ENCODE data around the gene DNAH17. TPM values are rescaled to one million over a fixed set of nuclear protein-coding genes. Genes with fewer than 3 reads are reported as not detected.

Gene DNAH17
- total and polyA plus RNA-seq, 2 experiments from 2014 or later = 0.64 TPM; not detected in 1

GRCh38 chr17:78591263-78591671 lies 14.1 kb upstream of the DNAH17 start:
- no peaks in the 10 kb centered on the region for H3K27me3 ChIP-seq (replicated peaks; ENCODE audit: insufficient read depth)
- no peak overlapping the region for H3K4me2 ChIP-seq (ENCODE audit: unreplicated experiment)
- no peak overlapping the region for H3K9ac ChIP-seq
- no peak overlapping the region for H3K27ac ChIP-seq
- WGBS, 2 experiments (ENCODE audit: low coverage in 1 of 2, low lambda C conversion rate in 2 of 2, missing lambda C conversion rate in 2 of 2) = 91 to 94% methylated on average over 15 to 16 of the region's 16 CpGs
- no peak overlapping the region for H2AFZ ChIP-seq
- H3K79me2 ChIP-seq (ENCODE audit: insufficient read depth) = no peaks in the 10 kb centered on the region
- DNase-seq = no peak
- no peaks in the 10 kb centered on the region for H3K9me3 ChIP-seq (ENCODE audit: low read depth)
- no peaks in the 10 kb centered on the region for H4K20me1 ChIP-seq (ENCODE audit: insufficient read depth)
- H3K36me3 ChIP-seq (ENCODE audit: low read depth) = no peaks in the 10 kb centered on the region
- TF ChIP-seq EZH2 (IDR thresholded peaks at IDR 0.05; ENCODE audit: insufficient read depth, poor library complexity, severe bottlenecking) (no peak), EZH2phosphoT487 (IDR thresholded peaks at IDR 0.05; ENCODE audit: insufficient read depth, low read depth) (no peak)
- no peaks in the 10 kb centered on the region for H3K9me2 ChIP-seq (ENCODE audit: insufficient read depth)
- H3F3A ChIP-seq (ENCODE audit: insufficient read depth) = peaks cover 23% of the 10 kb centered on the region
- in situ Hi-C loops (cut with MboI) = no loop called here
- H3K4me1 ChIP-seq (ENCODE audit: insufficient read depth) = peaks cover 16% of the 10 kb centered on the region; the same call in 1 of the 2 replicates
- no peak overlapping the region for H3K4me3 ChIP-seq

- H3K27ac ChIP-seq = no peak overlapping the region
- no peaks in the 10 kb centered on the region for H4K20me1 ChIP-seq (ENCODE audit: insufficient read depth)
- DNase-seq = no peak
- no peak for TF ChIP-seq EZH2 (IDR thresholded peaks at IDR 0.05; ENCODE audit: insufficient read depth, poor library complexity, severe bottlenecking)
- no peak for TF ChIP-seq EZH2phosphoT487 (IDR thresholded peaks at IDR 0.05; ENCODE audit: insufficient read depth, low read depth)
- no peaks in the 10 kb centered on the region for H3K9me3 ChIP-seq (ENCODE audit: low read depth)
- no peak overlapping the region for H2AFZ ChIP-seq
- H3K4me1 ChIP-seq (ENCODE audit: insufficient read depth) = peaks cover 16% of the 10 kb centered on the region; the same call in 1 of the 2 replicates
- no peak overlapping the region for H3K4me3 ChIP-seq
- no peaks in the 10 kb centered on the region for H3K27me3 ChIP-seq (replicated peaks; ENCODE audit: insufficient read depth)
- H3F3A ChIP-seq (ENCODE audit: insufficient read depth) = peaks cover 23% of the 10 kb centered on the region
- no peaks in the 10 kb centered on the region for H3K9me2 ChIP-seq (ENCODE audit: insufficient read depth)
- in situ Hi-C loops (cut with MboI) = no loop called here
- H3K79me2 ChIP-seq (ENCODE audit: insufficient read depth) = no peaks in the 10 kb centered on the region
- WGBS, 2 experiments (ENCODE audit: low coverage in 1 of 2, low lambda C conversion rate in 2 of 2, missing lambda C conversion rate in 2 of 2) = 94 to 98% methylated on average over 13 of the region's 13 CpGs
- H3K4me2 ChIP-seq (ENCODE audit: unreplicated experiment) = no peak overlapping the region
- H3K36me3 ChIP-seq (ENCODE audit: low read depth) = no peaks in the 10 kb centered on the region
- no peak overlapping the region for H3K9ac ChIP-seq
These were observed 12.7 kb upstream of the DNAH17 start for GRCh38 chr17:78589885-78590284.

GRCh38 chr17:78589031-78589675 lies 12.0 kb upstream of the DNAH17 start:
- H3K9me3 ChIP-seq (ENCODE audit: low read depth) = no peaks in the 10 kb centered on the region
- H3K36me3 ChIP-seq (ENCODE audit: low read depth) = no peaks in the 10 kb centered on the region
- H3K27me3 ChIP-seq (replicated peaks; ENCODE audit: insufficient read depth) = no peaks in the 10 kb centered on the region
- in situ Hi-C loops (cut with MboI) = no loop called here
- H4K20me1 ChIP-seq (ENCODE audit: insufficient read depth) = no peaks in the 10 kb centered on the region
- H3K79me2 ChIP-seq (ENCODE audit: insufficient read depth) = no peaks in the 10 kb centered on the region
- no peak overlapping the region for H2AFZ ChIP-seq
- 88% methylated on average over 18 of the region's 18 CpGs for WGBS, 2 experiments (ENCODE audit: low coverage in 1 of 2, low lambda C conversion rate in 2 of 2, missing lambda C conversion rate in 2 of 2)
- no peak for TF ChIP-seq EZH2phosphoT487 (IDR thresholded peaks at IDR 0.05; ENCODE audit: insufficient read depth, low read depth)
- no peak for TF ChIP-seq EZH2 (IDR thresholded peaks at IDR 0.05; ENCODE audit: insufficient read depth, poor library complexity, severe bottlenecking)
- H3K9ac ChIP-seq = no peak overlapping the region
- peaks cover 16% of the 10 kb centered on the region; the same call in 1 of the 2 replicates for H3K4me1 ChIP-seq (ENCODE audit: insufficient read depth)
- DNase-seq = no peak
- peaks cover 23% of the 10 kb centered on the region for H3F3A ChIP-seq (ENCODE audit: insufficient read depth)
- H3K4me3 ChIP-seq = no peak overlapping the region
- H3K9me2 ChIP-seq (ENCODE audit: insufficient read depth) = no peaks in the 10 kb centered on the region
- no peak overlapping the region for H3K4me2 ChIP-seq (ENCODE audit: unreplicated experiment)
- H3K27ac ChIP-seq = no peak overlapping the region

GRCh38 chr17:78588258-78589030 lies 11.2 kb upstream of the DNAH17 start:
- H3K4me1 ChIP-seq (ENCODE audit: insufficient read depth) = peaks cover 11% of the 10 kb centered on the region; the same call in 1 of the 2 replicates
- H3F3A ChIP-seq (ENCODE audit: insufficient read depth) = peaks cover 19% of the 10 kb centered on the region
- WGBS, 2 experiments (ENCODE audit: low coverage in 1 of 2, low lambda C conversion rate in 2 of 2, missing lambda C conversion rate in 2 of 2) = 80 to 83% methylated on average over 16 of the region's 16 CpGs
- no peaks in the 10 kb centered on the region for H3K27me3 ChIP-seq (replicated peaks; ENCODE audit: insufficient read depth)
- H4K20me1 ChIP-seq (ENCODE audit: insufficient read depth) = no peaks in the 10 kb centered on the region
- in situ Hi-C loops (cut with MboI) = no loop called here
- H3K4me2 ChIP-seq (ENCODE audit: unreplicated experiment) = no peak overlapping the region
- no peak overlapping the region for H3K9ac ChIP-seq
- no peak overlapping the region for H3K27ac ChIP-seq
- no peak overlapping the region for H3K4me3 ChIP-seq
- H3K79me2 ChIP-seq (ENCODE audit: insufficient read depth) = no peaks in the 10 kb centered on the region
- no peaks in the 10 kb centered on the region for H3K9me2 ChIP-seq (ENCODE audit: insufficient read depth)
- no peaks in the 10 kb centered on the region for H3K9me3 ChIP-seq (ENCODE audit: low read depth)
- no peaks in the 10 kb centered on the region for H3K36me3 ChIP-seq (ENCODE audit: low read depth)
- no peak for DNase-seq
- TF ChIP-seq EZH2phosphoT487 (IDR thresholded peaks at IDR 0.05; ENCODE audit: insufficient read depth, low read depth) (no peak), EZH2 (IDR thresholded peaks at IDR 0.05; ENCODE audit: insufficient read depth, poor library complexity, severe bottlenecking) (no peak)
- no peak overlapping the region for H2AFZ ChIP-seq
